GM19238 (cell line): ENCODE results near the gene FOXE3.

Experiments used
- DNase-seq: peaks from one replicate; pipeline ENCODE4 v3.0.0; 2011; ENCODE audit warnings: low spot score; ENCODE audit not compliant: insufficient read length

Gene FOXE3

GRCh38 chr1:47403321-47403910, 12.7 kb upstream of the FOXE3 start:
- DNase-seq: no peak

DNA sequence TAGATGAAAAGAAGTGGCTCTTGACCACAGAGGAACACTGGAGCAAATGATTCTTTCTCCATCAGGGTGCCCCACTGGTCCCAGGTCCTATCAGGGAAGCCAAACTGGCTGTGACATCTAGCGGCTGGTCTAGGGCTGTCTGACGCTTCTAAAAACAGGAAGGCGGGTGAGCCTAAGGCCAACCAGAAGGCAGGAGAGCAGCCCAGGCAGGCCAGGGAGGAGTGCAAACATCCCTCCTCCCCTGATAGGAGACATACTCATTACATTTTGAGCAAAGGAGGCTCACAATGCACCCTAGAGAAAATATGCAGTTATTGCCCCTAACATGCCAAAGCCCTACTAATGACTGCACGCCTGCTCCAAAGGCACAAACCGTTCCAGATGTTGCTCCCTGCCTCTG, 10.4 kb upstream of the FOXE3 start:
- DNase-seq: no peak

GRCh38 chr1:47406966-47407365, 9.1 kb upstream of the FOXE3 start:
- no peak for DNase-seq

GRCh38 chr1:47407481-47407880, 8.6 kb upstream of the FOXE3 start:
- no peak for DNase-seq

GRCh38 chr1:47409311-47410067, 6.6 kb upstream of the FOXE3 start:
- DNase-seq: no peak

- no peak for DNase-seq
Observed at GRCh38 chr1:47410068-47410455, 6.0 kb upstream of the FOXE3 start.

- no peak for DNase-seq
Observed at GRCh38 chr1:47411436-47411835, 4.6 kb upstream of the FOXE3 start.

GRCh38 chr1:47412437-47412836, 3.6 kb upstream of the FOXE3 start:
- DNase-seq: no peak

- no peak for DNase-seq
Observed at GRCh38 chr1:47416319-47417169, 459 bp downstream of the FOXE3 start.

DNA sequence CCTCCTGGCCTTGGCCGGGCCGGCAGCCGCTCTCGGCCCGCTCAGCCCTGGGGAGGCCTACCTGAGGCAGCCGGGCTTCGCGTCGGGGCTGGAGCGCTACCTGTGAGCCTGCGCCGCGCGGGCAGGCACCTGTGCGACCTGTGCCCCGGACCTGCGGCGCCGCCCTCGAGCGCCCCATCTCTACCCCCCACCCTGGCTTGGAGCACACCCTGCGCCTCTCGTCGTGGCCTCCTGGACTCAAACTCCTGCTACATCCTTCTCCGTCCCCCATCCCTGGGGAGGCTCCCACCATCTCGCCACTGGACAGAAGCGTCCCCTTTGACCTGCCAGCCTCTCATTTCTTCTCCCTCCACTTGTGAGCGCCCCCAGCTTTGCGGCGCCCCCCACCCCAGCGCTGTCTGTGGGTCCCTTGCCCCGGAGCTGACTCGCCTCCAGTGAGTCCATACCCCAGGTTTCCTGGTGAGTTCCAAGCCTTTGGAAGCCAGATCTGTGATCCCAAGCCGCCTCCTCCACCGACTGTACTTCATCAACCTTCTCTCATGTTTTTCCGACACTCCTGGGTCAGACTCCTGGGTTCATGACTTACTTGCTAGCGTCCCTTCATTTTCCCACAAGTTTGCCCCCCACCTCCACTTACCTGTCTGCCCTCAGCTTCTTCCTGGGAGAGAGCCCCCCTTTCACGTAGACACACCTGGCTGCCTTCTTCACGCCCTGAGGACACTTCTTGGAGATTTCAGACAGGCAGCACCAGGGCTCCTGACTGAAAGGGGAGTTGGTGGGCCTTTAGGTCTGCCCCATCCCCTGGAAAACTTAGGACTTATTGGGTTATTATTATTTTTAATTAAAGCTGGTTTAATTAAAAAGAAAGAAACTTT, 1.3 kb downstream of the FOXE3 start:
- no peak for DNase-seq

- DNase-seq: no peak
Observed at GRCh38 chr1:47418122-47418521, 2.0 kb downstream of the FOXE3 start.

GRCh38 chr1:47418681-47419325, 2.7 kb downstream of the FOXE3 start:
- DNase-seq: no peak

DNA sequence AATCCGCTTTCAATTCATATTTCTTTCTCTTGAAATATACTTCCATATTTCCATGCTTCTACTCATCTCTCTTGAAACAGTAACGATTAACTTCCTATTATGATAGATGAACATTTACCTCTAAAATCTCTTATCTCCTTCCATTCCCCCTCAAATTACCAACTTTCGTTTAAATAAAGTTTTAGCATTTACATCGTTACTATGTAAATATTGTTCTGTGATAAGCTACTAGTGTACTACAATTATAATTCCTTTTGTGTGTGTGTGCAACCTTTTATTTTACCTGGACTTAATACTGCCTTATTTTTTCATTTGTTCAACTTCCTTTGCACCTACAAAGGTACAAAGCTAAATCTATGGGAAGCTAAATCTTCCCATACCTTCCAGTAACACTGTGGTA, 4.5 kb downstream of the FOXE3 start:
- DNase-seq: no peak

GRCh38 chr1:47423872-47424271, 7.8 kb downstream of the FOXE3 start:
- no peak for DNase-seq

DNA sequence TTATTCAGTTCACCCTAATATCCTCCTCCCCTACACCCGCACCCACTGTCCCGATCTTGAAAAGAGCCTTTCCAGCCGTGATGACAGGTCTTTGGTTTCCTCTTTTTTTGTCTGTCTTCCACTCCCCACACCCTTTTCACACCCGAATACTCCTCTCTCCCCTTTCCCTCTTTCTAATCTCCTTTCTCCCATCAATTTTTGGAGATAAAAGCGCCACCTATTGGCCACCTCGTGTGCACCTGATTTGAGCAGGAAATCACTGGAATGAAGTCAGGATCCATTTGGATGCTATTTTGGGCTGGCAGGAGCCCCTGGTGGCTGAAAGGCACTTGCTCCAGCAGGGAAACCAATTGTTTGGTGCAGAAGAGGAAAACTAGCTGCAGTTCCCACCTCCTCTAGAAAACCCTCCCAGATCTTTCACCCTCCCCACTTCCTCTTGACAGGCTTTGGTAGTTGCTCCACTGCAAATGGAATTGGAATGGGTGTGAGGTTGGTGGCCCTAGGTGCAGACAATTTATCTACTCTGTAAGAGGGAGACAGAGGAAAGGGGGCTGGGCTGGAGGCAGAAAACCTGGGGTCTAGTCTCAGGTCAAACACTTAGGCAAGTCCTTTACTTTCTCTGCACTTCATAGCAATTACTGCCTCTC, 8.4 kb downstream of the FOXE3 start:
- DNase-seq: no peak

DNA sequence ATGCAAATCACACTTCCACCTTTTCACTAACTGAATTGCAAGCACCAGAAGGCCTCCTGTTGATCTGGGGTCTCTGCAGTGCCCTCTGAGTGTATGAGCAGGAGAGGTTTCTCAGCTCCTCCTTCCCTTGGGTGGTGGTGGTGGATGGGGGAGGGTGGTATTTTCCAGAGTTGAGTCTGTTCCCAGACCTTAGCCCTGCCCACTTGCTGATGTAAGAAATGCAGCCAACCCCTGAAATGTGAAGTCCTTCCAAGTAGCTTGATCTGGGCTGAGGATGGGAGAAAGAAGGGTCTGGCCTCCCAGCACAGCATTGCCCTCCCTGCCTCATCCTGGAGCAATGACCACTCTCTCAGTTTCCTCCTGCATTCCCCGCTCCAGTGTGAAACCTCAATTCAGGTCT, 15.4 kb downstream of the FOXE3 start:
- no peak for DNase-seq

DNA sequence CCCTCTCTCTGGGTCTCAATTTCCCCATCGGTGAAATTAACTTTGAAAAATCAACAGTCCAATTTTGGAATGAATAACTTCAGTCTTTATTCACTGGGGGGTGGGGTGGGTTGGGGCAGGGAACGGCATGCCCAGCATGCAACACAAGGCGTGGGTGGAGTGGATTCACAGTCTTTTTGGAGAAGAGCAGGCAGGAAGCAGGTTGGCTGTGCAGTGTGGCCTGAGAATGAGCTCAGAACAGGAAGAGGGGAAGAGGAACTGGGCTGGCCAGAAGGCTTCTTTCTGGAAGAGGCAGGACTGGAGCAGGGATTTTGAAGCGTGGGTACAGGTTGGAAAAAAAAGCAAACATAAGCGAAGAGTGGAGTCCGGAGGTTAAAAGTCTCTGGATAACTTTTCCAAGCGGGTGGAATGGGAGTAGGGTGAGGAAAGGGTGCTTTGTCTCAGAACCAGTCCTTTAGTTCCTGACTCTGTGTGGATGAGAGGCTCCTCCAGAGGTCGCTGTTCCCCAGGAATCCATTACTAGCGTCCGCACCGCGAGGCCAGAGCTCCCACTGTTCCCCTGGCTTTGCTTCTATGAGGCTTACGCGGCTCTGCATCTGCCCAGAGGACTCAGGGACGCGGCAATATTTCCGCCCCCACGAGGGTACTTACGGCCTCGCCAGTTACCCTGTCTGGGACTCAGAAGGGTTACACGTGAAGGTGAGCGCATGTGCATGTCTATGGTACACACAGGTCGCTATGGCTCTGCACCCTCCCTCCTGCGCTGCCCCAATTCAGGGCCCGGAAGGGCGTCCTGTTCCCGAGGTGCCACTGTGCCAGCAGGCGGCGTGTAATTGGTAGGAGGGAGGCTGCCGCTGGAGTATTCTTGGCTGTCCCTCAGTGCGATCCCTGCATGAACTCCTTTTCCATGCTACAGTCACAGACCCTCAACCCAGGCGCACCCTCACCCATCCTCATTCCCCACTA, 16.3 kb downstream of the FOXE3 start:
- DNase-seq: no peak

- no peak for DNase-seq
Observed at GRCh38 chr1:47433037-47433421, 16.9 kb downstream of the FOXE3 start.

DNA sequence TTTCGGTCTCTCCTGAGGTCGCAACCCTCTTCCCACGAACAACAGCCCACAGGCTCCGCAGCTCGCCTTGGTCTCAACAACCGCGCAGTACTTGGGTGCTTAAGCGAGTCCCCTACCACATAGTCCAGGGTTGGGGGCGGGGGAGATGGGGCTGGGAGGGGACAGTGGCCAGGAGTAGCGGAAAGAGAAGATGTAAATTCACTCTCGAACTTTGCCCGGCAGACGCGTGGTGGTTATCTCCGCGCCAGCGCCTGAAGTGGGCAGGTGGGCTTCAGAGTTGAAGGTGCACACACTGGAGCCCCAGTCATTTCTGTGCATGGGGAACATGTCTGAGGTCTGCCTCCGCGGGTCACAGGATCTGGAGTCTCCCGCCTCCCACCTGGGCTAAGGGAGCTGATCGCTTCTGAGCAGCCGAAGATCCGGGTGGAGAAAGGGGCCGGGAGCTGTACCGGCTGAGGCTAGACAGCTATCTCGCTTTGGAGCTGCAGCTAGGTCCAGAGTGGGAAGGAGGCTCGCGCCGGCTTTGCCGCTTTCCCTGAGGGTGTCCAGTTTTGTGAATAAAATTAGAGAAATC, 17.5 kb downstream of the FOXE3 start:
- no peak for DNase-seq
